Astrocyte (in vitro differentiated cells and primary cell): ENCODE measurements around the gene ADCY2.

ENCODE experiments used
- CTCF ChIP-seq: IDR thresholded peaks from 2 replicates; pipeline ENCODE4 v1.5.1; 2011; ENCODE audit warnings: low read depth, mild to moderate bottlenecking, inconsistent platforms, low read length, moderate library complexity; ENCODE audit not compliant: insufficient read depth
- EZH2 ChIP-seq: IDR thresholded peaks from 2 replicates; pipeline ENCODE4 v1.6.1; 2012; ENCODE audit warnings: mild to moderate bottlenecking, low read length, inconsistent platforms; ENCODE audit not compliant: insufficient read depth

DNA sequence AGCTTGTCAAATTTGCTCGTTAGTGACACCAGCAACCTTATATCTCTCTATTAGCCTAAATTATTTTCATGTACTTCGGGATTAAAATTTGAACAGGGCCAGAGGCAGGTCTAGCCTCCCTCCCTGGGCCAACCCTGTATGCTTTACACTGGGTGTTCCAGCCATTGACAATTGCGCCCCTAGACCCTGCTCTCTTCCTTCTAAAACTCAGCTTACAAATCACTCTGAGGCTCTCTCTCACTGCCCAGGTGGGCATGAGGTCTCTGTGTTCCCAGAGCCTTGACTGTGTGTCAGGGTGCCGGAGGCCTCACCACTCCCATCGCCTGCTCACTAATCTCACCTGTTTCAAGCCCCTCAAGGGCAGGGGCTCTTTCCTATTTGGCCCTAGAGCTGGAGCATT, 461.4 kb downstream of the ADCY2 start:
- no peak for TF ChIP-seq CTCF
- no peak for TF ChIP-seq EZH2
